Pulmonary artery endothelial cell (primary cell): ENCODE data around the gene FRMPD2. TPM values are rescaled to one million over a fixed set of nuclear protein-coding genes. Genes with fewer than 3 reads are reported as not detected.
A peak's percentile ranks its signal among the peaks of the same experiment; 100 is the strongest.

Experiments
- DNase-seq: peaks from one replicate; pipeline ENCODE4 v3.0.0-alpha.2; 2011; ENCODE audit warnings: low read depth, low spot score
- total RNA-seq: library from RNA; depleted of rRNA; stranded (reverse); fragments of >200 nt; gene quantifications from 2 replicates; pipeline ENCODE4 v1.2.3, GENCODE V29; 2014

FRMPD2 gene, protein sequence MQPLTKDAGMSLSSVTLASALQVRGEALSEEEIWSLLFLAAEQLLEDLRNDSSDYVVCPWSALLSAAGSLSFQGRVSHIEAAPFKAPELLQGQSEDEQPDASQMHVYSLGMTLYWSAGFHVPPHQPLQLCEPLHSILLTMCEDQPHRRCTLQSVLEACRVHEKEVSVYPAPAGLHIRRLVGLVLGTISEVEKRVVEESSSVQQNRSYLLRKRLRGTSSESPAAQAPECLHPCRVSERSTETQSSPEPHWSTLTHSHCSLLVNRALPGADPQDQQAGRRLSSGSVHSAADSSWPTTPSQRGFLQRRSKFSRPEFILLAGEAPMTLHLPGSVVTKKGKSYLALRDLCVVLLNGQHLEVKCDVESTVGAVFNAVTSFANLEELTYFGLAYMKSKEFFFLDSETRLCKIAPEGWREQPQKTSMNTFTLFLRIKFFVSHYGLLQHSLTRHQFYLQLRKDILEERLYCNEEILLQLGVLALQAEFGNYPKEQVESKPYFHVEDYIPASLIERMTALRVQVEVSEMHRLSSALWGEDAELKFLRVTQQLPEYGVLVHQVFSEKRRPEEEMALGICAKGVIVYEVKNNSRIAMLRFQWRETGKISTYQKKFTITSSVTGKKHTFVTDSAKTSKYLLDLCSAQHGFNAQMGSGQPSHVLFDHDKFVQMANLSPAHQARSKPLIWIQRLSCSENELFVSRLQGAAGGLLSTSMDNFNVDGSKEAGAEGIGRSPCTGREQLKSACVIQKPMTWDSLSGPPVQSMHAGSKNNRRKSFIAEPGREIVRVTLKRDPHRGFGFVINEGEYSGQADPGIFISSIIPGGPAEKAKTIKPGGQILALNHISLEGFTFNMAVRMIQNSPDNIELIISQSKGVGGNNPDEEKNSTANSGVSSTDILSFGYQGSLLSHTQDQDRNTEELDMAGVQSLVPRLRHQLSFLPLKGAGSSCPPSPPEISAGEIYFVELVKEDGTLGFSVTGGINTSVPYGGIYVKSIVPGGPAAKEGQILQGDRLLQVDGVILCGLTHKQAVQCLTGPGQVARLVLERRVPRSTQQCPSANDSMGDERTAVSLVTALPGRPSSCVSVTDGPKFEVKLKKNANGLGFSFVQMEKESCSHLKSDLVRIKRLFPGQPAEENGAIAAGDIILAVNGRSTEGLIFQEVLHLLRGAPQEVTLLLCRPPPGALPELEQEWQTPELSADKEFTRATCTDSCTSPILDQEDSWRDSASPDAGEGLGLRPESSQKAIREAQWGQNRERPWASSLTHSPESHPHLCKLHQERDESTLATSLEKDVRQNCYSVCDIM (N-terminal part only)
- not detected in 2 replicates for total RNA-seq

DNA sequence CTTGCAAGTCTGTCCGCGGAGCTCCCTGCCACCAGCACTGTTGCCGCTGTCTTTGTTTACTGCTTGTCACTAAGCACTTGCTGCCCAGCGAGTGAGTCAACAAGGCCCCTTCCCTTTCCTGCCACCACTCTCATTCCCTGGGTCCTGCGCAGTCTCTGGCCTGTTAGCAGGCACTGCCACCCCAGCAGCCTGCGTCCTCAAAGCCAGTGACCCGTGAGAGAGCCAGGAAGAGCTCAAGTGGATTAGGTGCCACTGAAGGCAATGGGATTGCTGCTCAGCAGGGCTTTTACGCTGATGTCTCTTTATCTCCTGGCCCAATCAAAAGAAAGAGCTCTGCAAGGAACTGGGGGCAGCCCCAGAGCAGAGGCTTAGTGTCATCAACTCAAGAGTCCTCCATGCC lies at the start of gene FRMPD2:
TSS of gene FRMPD2 (minus strand) at position 61 of the 400 bp plus-strand sequence. CDS start 129 bp downstream, outside the sequence.
- DNase-seq: no peak

DNA sequence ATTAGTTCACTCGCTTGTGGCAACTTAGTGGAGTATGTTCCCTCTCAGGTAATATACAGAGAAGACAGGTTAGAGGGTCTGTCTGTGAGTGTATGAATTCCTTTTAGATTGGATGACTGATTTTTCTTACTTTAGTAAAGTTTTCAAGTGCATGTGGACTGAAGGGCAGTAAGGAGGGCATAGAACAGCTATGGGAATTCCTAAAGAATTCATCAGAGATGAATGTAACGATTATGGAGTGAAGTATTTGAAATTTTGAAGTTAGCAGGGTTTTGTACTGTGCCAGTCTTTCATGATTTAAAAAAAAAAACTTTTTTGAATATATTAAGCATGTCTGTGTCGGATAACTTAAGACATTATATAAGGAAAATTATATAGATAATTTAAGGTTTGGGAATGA lies 47.5 kb upstream of the FRMPD2 start:
- DNase-seq: no peak

DNA sequence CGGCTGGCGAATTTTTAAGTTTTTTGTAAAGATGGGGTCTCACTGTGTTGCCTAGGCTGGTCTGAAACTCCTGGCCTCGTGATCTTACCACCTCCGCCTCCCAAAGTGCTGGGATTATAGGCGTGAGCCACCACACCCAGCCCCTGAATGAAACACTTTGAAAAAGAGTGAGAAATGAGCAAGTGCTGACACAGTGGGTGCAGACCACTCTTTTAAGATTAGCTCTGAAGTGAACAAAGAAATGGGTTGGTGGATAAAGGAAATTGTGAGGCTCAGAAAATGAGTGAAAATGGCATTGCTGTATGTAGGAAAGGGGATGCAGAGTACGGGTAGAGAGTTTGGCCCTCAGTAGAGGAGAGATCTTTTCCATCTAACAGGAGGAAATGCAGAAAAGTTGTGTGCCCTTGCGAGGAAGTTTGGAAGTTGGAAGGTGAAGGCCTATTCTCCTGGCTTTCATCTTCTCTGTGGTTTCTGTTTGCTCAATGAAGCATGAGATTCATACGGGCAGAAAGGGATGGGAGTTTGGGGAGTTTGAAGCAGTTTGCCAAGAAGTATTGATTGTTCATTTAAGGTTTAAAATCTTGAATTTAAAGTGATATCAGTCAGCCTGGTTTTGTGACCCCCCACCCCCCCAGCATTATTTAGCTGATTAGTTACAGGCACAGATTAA lies 43.0 kb upstream of the FRMPD2 start:
- no peak for DNase-seq

DNA sequence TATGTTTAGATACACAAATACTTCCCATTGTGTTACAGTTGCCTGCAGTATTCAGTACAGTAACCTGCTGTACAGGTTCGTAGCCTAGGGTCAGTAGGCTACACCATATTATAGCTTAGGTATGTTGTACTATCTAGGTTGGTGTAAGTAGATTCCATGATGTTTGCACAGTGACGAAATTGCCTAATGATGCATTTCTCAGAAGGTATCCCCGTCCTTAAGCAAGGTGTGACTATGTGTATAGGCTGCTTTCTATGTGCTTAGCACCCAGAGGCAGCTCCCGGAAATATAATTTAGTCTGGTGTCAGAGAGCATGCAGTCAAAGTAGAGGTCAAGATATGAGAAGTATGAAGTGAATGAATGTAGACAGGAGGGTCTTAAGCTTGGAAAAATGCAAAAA lies 41.7 kb upstream of the FRMPD2 start:
- DNase-seq: no peak

DNA sequence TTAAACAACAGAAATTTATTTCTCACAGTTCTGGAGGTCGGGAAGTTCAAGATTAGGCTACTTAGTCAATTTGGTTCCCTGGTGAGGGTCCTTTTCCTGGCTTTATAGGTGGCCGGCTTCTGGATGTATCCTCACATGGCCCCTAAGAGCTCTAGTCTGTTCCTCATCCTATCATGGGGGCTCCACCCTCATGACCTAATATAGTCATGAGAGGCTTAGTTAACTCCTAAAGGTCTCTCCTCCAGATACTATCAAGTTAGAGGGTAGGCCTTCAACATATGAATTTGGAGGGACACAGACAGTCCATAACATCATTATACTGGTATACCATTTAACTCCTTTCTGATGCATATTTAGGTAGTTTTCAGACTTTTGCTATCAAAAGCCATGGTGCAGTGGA lies 39.6 kb upstream of the FRMPD2 start:
- DNase-seq: no peak

DNA sequence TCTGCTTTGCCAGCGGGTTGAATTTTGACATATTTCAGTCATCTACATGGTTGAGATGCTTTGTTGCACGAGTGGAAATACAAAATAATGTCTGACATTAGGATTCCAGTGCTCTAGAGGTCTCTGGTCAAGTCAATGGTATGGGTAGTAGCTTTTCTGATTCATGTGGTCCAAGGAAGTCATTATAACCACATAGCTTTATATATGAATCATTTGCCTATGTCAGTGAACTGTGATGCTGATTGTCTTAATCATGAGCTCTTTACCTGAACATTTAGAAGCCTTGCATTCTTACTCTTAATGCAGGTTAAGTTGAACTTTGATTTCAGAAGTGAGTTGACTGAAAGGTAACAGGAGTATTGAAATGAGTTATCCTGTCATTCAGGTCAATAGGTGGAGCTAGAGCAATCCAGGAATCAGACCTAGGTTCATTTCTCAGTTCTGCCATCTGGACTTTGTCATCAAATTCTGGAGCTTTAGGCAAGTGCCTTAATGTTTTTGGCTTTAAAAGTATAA lies 35.3 kb upstream of the FRMPD2 start:
- DNase-seq: no peak

DNA sequence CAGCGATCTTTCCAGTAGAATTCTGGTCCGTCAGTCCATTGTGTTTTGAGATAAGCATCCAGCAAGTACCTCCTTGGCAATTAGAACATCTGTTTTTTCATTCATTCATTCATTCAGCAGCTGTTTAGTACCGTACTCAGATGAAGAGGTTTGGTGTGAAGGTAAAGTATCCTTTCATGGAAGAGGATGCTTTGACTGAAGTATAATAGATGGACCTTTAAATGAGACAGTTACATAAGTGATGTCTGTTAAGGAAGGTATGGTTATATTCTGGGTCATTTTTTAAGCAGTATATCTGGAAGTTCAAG lies 33.2 kb upstream of the FRMPD2 start:
- DNase-seq: no peak

DNA sequence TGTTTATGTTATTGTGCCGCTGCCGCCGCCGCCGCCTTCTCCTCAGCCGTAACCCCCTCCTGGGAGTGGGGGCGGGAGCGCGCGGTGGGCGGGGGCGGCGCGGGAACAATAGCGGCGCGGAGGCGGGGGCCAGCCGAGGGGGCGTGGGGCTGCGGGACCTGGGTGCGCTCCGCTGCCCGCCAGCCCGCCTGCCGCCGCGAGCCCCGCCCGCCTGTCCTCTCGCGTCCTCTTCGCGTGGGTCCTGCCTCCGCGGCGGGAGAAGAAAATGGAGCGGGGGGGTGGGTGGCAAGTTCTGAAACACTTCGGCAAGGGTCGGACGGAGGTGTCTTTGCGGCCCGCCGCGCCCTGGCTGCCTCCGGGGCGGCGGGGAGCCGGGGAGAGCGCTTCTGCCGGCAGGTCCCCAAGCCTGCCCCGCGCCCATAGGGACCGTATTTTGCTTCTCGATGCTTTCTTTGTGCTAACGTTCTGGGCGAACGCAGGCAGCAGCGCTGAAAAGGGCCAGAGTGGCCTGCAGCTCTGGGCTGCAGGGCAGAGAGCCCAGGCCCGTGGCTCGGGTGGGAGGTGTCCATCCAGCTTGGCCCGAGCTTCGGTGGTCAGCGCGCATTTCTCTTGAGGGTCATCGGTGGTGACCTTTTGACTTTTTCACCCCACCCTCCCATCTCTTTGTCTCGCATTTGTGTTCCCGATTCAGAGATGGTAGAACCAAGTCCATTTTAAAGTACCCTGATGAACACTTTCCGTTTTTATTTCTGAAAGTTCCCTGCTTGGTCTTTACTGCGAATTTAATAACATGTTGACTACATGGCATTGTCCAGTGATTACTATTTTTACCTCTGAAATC lies 32.6 kb upstream of the FRMPD2 start:
- no peak for DNase-seq

DNA sequence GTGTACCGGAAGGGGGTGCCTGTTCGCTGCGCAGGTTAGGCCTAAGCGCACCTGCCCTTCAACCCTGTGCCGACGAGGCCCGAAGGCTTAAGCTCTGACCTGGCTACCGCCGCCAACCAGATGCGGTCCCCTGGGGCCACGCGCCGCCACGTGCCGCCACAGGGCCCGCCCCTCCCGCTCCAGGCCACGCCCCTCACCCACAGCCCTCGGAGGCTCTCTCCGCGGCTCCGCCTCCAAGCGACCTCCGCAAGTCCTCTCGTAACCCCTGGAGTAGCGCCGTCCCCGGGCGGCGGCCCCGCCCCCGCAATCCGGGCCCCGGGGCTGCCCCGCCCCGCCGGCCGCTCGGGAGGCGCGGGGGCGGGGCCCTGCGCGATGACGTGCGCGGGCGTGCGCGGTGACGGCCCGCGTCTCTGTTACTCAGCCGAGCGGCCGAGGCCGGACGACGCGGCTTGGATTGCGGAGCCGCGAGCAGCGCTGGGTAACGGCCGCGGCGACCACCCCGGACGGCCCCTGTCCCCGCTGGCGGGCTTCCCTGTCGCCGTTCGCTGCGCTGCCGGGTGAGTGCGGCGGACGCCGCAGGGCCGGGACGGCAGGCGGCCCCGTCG lies 31.9 kb upstream of the FRMPD2 start, which contains the start of gene MAPK8:
TSS of gene MAPK8 (plus strand) at position 413 of the 605 bp plus-strand sequence. CDS start 94,984 bp downstream, outside the sequence.
- peak; percentile 47 for DNase-seq

DNA sequence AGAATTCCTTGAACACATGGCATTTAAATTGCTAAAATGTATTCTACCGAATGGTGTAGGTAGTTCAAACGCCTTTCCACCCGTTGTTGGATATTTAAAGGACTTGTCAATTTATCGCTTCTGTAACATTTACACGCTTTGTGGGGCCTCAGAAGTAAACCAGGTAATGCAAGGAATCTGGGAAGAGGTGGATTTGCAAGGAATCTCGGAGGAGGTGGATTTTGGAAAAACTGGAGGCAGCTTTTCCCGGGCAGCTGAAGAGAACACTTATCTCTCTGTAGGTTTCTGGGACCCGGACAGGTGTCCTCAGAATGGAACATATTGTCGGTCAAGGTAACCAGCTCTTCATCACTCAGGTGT lies 31.4 kb upstream of the FRMPD2 start:
- no peak for DNase-seq

DNA sequence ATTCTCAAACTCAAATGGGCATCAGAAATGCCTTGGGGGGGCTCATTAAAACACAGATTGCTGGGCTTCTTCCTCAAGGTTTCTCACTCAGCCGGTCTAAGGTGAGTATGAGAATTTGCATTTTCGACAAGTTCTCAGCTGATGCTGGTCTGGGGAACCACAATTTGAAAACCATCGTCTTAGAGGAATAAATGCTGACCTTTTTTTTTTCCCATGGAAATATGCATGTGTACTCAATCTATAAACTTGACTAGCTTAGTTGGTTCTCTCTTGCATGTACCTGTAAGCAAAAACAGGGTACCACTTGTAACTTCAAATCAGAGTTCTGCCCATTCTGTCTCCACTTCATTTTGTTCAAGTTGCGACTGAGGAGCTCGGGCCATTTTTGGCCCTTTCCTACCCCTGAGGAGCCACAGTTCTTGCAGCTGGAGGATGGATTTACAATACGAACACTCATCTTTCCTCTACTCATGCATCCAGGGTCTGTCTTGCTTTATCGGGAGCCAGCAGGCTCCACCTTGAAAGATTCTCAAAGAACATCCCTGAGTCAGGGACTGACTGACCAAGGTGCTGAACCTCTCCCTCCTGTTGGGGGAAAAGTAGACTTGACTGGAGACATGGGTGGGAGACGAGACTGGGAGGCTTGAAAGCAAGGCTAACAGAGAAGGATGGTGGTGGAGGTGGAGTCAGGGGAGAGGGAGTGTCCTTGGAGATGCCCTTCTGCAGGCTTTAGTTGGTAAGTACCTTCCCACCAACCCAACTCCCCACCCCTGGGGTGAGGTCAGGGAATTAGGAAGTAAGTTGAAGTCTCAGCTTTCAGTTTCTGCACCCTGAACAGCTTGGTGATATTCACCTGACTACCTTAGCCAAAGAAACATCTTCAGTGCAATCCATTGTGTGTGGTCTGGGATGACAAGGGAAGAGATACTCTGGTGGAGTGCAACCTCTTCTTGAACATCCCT lies 28.3 kb upstream of the FRMPD2 start:
- no peak for DNase-seq

DNA sequence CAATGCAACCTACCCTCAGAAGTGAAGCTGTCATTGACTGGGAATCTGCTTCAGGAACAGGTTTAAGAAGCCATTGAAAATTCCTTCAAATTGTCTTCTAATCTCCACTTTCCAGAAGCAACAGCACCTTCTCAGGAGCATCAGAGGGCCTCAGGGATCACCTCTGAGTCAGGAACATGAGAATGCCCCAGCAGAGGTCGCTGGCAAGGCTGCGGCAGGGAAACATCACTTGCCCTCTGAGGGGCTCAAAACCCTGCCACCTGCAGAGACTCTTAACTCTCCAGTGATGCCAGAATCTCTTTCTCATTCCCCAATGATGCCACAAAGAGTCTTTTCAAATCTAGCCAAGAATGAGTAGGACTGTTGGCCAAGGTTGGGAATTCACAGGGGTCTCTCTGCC lies 26.1 kb upstream of the FRMPD2 start:
- DNase-seq: no peak

DNA sequence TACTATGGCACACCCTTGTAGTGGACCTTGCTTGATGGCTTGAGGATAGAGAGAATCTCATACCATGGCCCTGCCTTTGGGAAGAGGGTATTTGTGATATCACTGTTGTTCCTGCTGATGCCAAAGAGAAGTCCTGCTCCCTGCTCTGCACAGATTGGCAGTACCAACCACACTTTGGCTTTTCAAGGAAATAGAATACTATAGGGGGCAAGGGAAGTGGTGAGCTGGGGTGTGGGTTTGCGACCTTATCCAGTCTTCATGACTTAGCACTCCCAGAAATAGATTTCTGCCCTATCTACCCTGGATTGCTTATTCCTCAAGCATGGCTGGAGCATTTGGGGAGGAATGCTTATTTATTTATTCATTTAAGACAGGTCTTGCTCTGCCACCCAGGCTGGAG lies 25.2 kb upstream of the FRMPD2 start:
- no peak for DNase-seq

DNA sequence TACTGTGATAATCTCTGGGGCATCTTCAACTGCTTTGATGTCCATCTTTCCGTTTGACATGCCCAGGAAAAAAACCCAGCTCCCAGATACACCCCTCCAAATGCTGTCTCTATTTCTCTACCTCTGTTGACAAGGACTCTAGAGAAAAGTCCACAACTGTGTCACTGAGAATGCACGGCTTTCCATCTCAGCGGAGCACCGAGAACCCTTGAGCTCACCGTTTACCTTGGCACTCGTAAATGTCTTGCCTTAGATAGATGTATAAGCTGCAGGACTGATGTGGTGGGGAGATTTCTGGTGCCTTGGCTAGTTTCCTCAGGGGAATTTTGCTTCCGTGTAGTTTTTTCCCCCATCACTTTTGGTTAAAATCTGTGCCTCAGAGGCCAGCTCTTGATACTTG lies 24.6 kb upstream of the FRMPD2 start:
- DNase-seq: no peak

DNA sequence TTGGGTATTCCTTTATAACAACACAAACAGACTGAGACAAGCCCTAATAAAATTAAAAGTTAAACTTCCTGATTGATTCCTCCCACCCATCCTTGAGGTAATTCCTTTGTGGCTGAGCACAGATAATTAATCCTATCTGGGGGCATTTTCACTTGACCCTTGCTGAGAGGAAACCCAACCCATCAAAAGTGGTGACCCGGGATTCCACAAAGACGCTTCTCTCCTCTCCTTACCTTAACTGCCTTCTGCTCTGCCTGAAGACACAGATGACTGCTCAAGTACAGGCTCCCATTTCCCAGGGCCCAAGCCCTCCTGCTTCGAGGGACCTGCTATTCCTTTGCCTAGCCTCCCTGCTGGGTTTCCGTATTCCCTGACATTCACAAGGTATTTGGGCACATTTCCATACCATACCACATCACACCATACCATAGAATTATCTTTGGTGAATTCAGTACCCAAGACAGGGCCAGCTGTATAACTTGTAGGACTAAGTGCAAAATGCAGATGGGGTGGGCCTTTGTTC lies 22.1 kb upstream of the FRMPD2 start:
- DNase-seq: no peak

DNA sequence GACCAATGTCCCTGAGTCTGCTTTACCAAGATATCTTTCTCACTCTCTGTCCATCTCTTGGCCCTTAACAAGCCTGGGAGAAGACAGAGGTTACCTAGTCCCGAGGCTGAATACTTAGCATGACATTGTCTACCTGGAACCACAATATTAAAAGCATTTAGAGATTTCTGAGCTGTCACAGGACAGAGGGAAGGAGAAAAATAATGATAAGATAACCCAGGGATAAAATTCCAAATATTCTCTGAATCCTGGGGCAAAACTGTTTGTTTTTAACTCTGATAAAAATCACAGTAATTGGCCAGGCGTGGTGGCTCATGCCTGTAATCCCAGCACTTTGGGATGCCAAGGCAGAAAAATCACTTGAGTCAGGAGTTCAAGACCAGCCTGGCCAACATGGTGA lies 19.9 kb upstream of the FRMPD2 start:
- DNase-seq: no peak

DNA sequence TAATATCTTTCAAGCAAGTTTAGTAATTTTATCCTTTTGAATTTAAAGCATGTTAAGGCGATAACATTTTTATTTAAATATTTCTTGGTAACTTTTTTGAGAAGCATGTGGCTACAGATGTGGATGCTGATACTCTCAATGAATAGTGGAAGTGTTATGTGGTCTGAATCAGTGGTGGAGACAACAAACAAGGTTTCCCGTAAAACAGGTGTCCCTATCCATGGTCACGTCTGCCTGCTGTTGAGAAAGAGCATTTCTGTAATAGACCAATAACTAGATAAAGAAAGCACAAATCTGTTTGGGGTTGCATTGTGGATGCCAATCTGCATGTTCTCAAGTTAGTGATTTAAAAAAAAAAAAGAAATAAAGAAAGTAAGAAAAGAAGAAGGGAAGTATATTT lies 18.1 kb upstream of the FRMPD2 start:
- no peak for DNase-seq

DNA sequence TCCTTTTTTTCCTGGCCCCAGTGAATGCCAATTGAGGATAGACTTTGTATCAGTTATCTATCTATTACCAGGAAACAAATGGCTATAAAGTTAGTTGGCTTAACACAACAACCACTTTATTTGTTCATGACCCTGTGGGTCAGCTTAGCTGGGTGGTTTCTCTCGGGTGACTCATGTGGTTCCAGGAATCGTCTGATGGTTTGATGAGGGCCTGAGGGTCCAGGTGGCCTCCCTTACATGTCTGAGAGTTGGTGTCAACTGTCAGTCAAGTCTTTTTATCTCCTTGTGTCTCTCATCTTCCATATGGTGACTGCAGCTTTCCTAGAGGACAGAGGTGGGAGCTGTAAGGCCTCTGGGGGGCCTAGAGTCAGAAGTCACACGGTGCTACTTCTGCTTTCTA lies 16.7 kb upstream of the FRMPD2 start:
- no peak for DNase-seq
